K562 (cell line): ENCODE measurements around the gene LTA4H. TPM values are rescaled to one million over a fixed set of nuclear protein-coding genes. Genes with fewer than 3 reads are reported as not detected.
A peak's percentile ranks its signal among the peaks of the same experiment; 100 is the strongest.

Experiments used
- ATF1 ChIP-seq, 2 experiments: fragments of 450-650 bp in 1 of 2; IDR thresholded peaks; 2 replicates each; pipeline ENCODE4 v1.6.1; 2016; ENCODE audit warnings: missing compliant biosample characterization in 1 of 2, missing genetic modification characterization in 1 of 2
- CREB3L1 ChIP-seq: fragments of 450-650 bp; IDR thresholded peaks from 2 replicates; pipeline ENCODE4 v1.6.1; 2014; ENCODE audit warnings: low read depth, mild to moderate bottlenecking, moderate library complexity, borderline replicate concordance
- E2F6 ChIP-seq, 2 experiments: IDR thresholded peaks; 2 replicates each; pipeline ENCODE4 v1.6.1; 2011; ENCODE audit warnings: borderline replicate concordance in 1 of 2, control low read depth in 1 of 2, low read depth in 1 of 2, low read length in 1 of 2, mild to moderate bottlenecking in 1 of 2, mixed read lengths in 1 of 2, moderate library complexity in 1 of 2; ENCODE audit not compliant: insufficient read depth in 1 of 2, insufficient read length in 1 of 2, poor library complexity in 1 of 2, severe bottlenecking in 1 of 2; ENCODE audit errors: extremely low read depth in 1 of 2
- EHMT2 ChIP-seq: fragments of 450-650 bp; IDR thresholded peaks from 2 replicates; pipeline ENCODE4 v1.6.1; 2018; ENCODE audit warnings: antibody characterized with exemption
- EZH2 ChIP-seq: IDR thresholded peaks from 2 replicates; pipeline ENCODE4 v1.6.1; 2012; ENCODE audit warnings: low read depth, mild to moderate bottlenecking, inconsistent platforms, low read length, borderline replicate concordance
- HCFC1 ChIP-seq: IDR thresholded peaks from 2 replicates; pipeline ENCODE4 v1.6.1; 2012; ENCODE audit warnings: low read depth, low read length, improper control_type of control experiment
- HDAC2 ChIP-seq: fragments of 450-650 bp; IDR thresholded peaks from 2 replicates; pipeline ENCODE4 v1.6.1; 2016; ENCODE audit warnings: mild to moderate bottlenecking
- MECOM ChIP-seq: fragments of 250-450 bp; sonication (Bioruptor Pico); IDR thresholded peaks from 2 replicates; pipeline ENCODE4 v1.8.0; 2022; ENCODE audit warnings: inconsistent platforms
- MLX ChIP-seq, 2 experiments: fragments of 450-650 bp in 1 of 2; sonication (generic) in 1 of 2; formaldehyde crosslinking; conservative IDR thresholded peaks; 2 replicates each; pipeline versions ENCODE4 v1.4.0 to v1.8.1; 2020 to 2022; ENCODE audit warnings: mild to moderate bottlenecking in 1 of 2, missing genetic modification reagents in 1 of 2
- MTA1 ChIP-seq: fragments of 450-650 bp; IDR thresholded peaks from 2 replicates; pipeline ENCODE4 v1.6.1; 2017; ENCODE audit warnings: borderline replicate concordance
- NFRKB ChIP-seq: fragments of 450-650 bp; IDR thresholded peaks from 2 replicates; pipeline ENCODE4 v1.6.1; 2016; ENCODE audit warnings: low read depth
- PHB ChIP-seq: fragments of 250-450 bp; sonication (Bioruptor Pico); IDR thresholded peaks from 2 replicates; pipeline ENCODE4 v1.5.0; 2021
- POLR2H ChIP-seq: IDR thresholded peaks from 2 replicates; pipeline ENCODE4 v1.6.1; 2016; ENCODE audit warnings: missing genetic modification characterization, low read depth, mild to moderate bottlenecking, control low read depth, missing compliant biosample characterization, moderate library complexity
- PRPF4 ChIP-seq: fragments of 200-400 bp; formaldehyde crosslinking; IDR thresholded peaks from one replicate; pipeline ENCODE4 v1.6.1; 2017; ENCODE audit warnings: low read length, low read depth, mild to moderate bottlenecking; ENCODE audit not compliant: insufficient read depth, poor library complexity, severe bottlenecking
- STAT5A ChIP-seq: IDR thresholded peaks from 2 replicates; pipeline ENCODE4 v1.6.1; 2012; ENCODE audit warnings: low read length, inconsistent platforms, borderline replicate concordance
- TEAD4 ChIP-seq, 2 experiments: sonication (generic) in 1 of 2; formaldehyde crosslinking in 1 of 2; IDR thresholded peaks; 2 replicates each; pipeline versions ENCODE4 v1.6.1 to v1.8.0; 2012 to 2022; ENCODE audit warnings: borderline replicate concordance in 1 of 2, inconsistent platforms in 1 of 2, low read length in 1 of 2, mild to moderate bottlenecking in 1 of 2, missing genetic modification reagents in 1 of 2
- TFAP4 ChIP-seq: sonication (generic); formaldehyde crosslinking; IDR thresholded peaks from 2 replicates; pipeline ENCODE4 v1.8.0; 2022; ENCODE audit warnings: missing genetic modification reagents, mild to moderate bottlenecking, moderate library complexity, borderline replicate concordance
- TRIM25 ChIP-seq: fragments of 450-650 bp; IDR thresholded peaks from 2 replicates; pipeline ENCODE4 v1.7.0; 2016; ENCODE audit warnings: borderline replicate concordance
- XRCC3 ChIP-seq: fragments of 450-650 bp; IDR thresholded peaks from 2 replicates; pipeline ENCODE4 v1.6.1; 2017; ENCODE audit warnings: mild to moderate bottlenecking, moderate library complexity
- ZNF324 ChIP-seq: fragments of 250-450 bp; sonication (Bioruptor Pico); IDR thresholded peaks from 2 replicates; pipeline ENCODE4 v1.4.0; 2020; ENCODE audit warnings: mild to moderate bottlenecking
- polyA plus RNA-seq, 8 experiments: library from polyadenylated mRNA; depleted of rRNA in 4 of 8; stranded (reverse) in 5 of 8; unstranded in 3 of 8; fragments of >200 nt; fragmentation: Nextera tagmentation in 2 of 8; fragmentation: Illumina TruSeq in 1 of 8; extraction: Ambion mirVana in 2 of 8; extraction: Trizol in 1 of 8; gene quantifications; 2 replicates each; pipeline versions ENCODE4 v1.2.1 to v1.2.3, GENCODE V29; 2011 to 2014; ENCODE audit warnings: inconsistent platforms in 1 of 8, missing spikeins in 1 of 8
- total RNA-seq, 7 experiments: library from RNA; depleted of rRNA in 6 of 7; stranded (reverse); fragments of >200 nt in 6 of 7; fragmentation: Illumina TruSeq in 2 of 7; extraction: Trizol in 2 of 7; gene quantifications; 2 replicates each; pipeline versions ENCODE4 v1.2.1 to v1.2.3, GENCODE V29; 2011 to 2021; ENCODE audit warnings: low replicate concordance in 1 of 7

The LTA4H gene
- total and polyA plus RNA-seq, 9 of the 15 experiments (the other 6 are each of a cell fraction or from before 2014, with no cell fraction given), result 25.2 to 58.1 (median 40.5) TPM

- TF ChIP-seq HCFC1 (peak; percentile 95), CREB3L1 (peak; percentile 87), MECOM (CRISPR knock-in tag) (no peak), TEAD4 (IDR thresholded peaks at IDR 0.05; ENCODE audit: low read length) (peak; percentile 76), TEAD4 (CRISPR knock-in tag; IDR thresholded peaks at IDR 0.05; ENCODE audit: borderline replicate concordance) (no peak), TFAP4 (CRISPR knock-in tag) (peak; percentile 59), EZH2 (no peak), MTA1 (peak; percentile 56; the same call in 1 of the 2 replicates), STAT5A (no peak; the same call in 1 of the 2 replicates), POLR2H (tag) (peak; percentile 100), XRCC3 (no peak), MLX (CRISPR knock-in tag; conservative IDR thresholded peaks at IDR 0.05) (no peak), E2F6 (IDR thresholded peaks at IDR 0.05; ENCODE audit: borderline replicate concordance in 1 of 2, extremely low read depth in 1 of 2, insufficient read depth in 1 of 2, insufficient read length in 1 of 2, low read depth in 1 of 2, low read length in 1 of 2, poor library complexity in 1 of 2, severe bottlenecking in 1 of 2) (peak in 1 of 2 experiments; percentile 21), TRIM25 (peak; percentile 80; the same call in 1 of the 2 replicates), ATF1 (CRISPR knock-in tag; IDR thresholded peaks at IDR 0.05) (no peak), ATF1 (tag; IDR thresholded peaks at IDR 0.05) (peak; percentile 79), PHB (CRISPR knock-in tag) (no peak), HDAC2 (0 out of 2 replicates have a peak, but pooled peaks have one; percentile 86), PRPF4 (no peak), ZNF324 (CRISPR knock-in tag) (no peak), NFRKB (no peak), EHMT2 (no peak; the same call in 1 of the 2 replicates)
Measured at GRCh38 chr12:96035283-96036236, at the start of gene LTA4H (continued).
